SK-N-SH (cell line): ENCODE data around the gene BTBD9. TPM values are rescaled to one million over a fixed set of nuclear protein-coding genes. Genes with fewer than 3 reads are reported as not detected.

Source experiments
- CTCF ChIA-PET: fragments of 300-600, 350-600 bp; formaldehyde crosslinking; extraction: SDS; loops from one replicate; lab custom pipeline; 2021; lab: Yijun Ruan, JAX
- POLR2A ChIA-PET: fragments of 350-600 bp; sonication (Branson Sonifier 250); formaldehyde crosslinking; extraction: SDS; loops from one replicate; lab custom pipeline; 2020; ENCODE audit warnings: antibody characterized with exemption, inconsistent platforms; lab: Yijun Ruan, JAX
- DNase-seq: peaks from one replicate; pipeline ENCODE4 v3.0.0; 2012
- H2AFZ ChIP-seq: fragments of 200-600 bp; sonication (generic); 2 replicates; pipeline ENCODE4 v1.8.1; 2016; ENCODE audit warnings: antibody characterized with exemption, mild to moderate bottlenecking, low read depth
- H3F3A ChIP-seq: fragments of 200-600 bp; sonication (generic); replicated peaks from 2 replicates; pipeline ENCODE3; 2016; ENCODE audit warnings: antibody characterized with exemption, mild to moderate bottlenecking; ENCODE audit not compliant: insufficient read depth
- H3K27ac ChIP-seq, 2 experiments: fragments of 200-500 bp in 1 of 2; fragments of 200-600 bp in 1 of 2; sonication (Bioruptor generic) in 1 of 2; sonication (generic), shearing (Covaris generic) in 1 of 2; 2 replicates each; pipeline versions ENCODE4 v1.5.1 to v1.6.1; 2014 to 2016; ENCODE audit warnings: low read depth in 2 of 2, inconsistent platforms in 1 of 2, low read length in 1 of 2, mild to moderate bottlenecking in 1 of 2, mixed read lengths in 1 of 2
- H3K27me3 ChIP-seq: fragments of 200-600 bp; sonication (generic), shearing (Covaris generic); 2 replicates; pipeline ENCODE4 v1.6.1; 2016; ENCODE audit warnings: mixed run types; ENCODE audit not compliant: insufficient read depth
- H3K36me3 ChIP-seq, 2 experiments: fragments of 200-500 bp in 1 of 2; fragments of 200-600 bp in 1 of 2; sonication (Bioruptor generic) in 1 of 2; sonication (generic) in 1 of 2; replicated peaks in 1 of 2; 2 replicates each; pipeline versions ENCODE3 to v1.5.1; 2014 to 2016; ENCODE audit warnings: low read length in 1 of 2, mild to moderate bottlenecking in 1 of 2; ENCODE audit not compliant: insufficient read depth in 2 of 2, control insufficient read depth in 1 of 2
- H3K4me1 ChIP-seq, 2 experiments: fragments of 200-500 bp in 1 of 2; fragments of 200-600 bp in 1 of 2; sonication (Bioruptor generic) in 1 of 2; sonication (generic), shearing (Covaris generic) in 1 of 2; 2 replicates each; pipeline versions ENCODE4 v1.5.1 to v1.6.1; 2014 to 2016; ENCODE audit warnings: low read depth in 1 of 2, low read length in 1 of 2, mixed run types in 1 of 2; ENCODE audit not compliant: insufficient read depth in 2 of 2, control insufficient read depth in 1 of 2
- H3K4me2 ChIP-seq: fragments of 200-600 bp; sonication (generic), shearing (Covaris generic); 2 replicates; pipeline ENCODE4 v1.6.1; 2017; ENCODE audit warnings: mixed run types
- H3K4me3 ChIP-seq, 2 experiments: fragments of 200-500 bp in 1 of 2; fragments of 200-600 bp in 1 of 2; sonication (Bioruptor generic) in 1 of 2; sonication (generic), shearing (Covaris generic) in 1 of 2; 2 replicates each; pipeline versions ENCODE4 v1.5.1 to v1.8.1; 2014 to 2016; ENCODE audit warnings: low read depth in 2 of 2, inconsistent platforms in 1 of 2, low read length in 1 of 2, mild to moderate bottlenecking in 1 of 2, mixed read lengths in 1 of 2, moderate library complexity in 1 of 2
- H3K79me2 ChIP-seq: fragments of 200-600 bp; sonication (generic); 2 replicates; pipeline ENCODE4 v1.8.1; 2017; ENCODE audit warnings: mild to moderate bottlenecking; ENCODE audit not compliant: insufficient read depth
- H3K9ac ChIP-seq: fragments of 200-600 bp; sonication (generic); 2 replicates; pipeline ENCODE4 v1.6.1; 2017; ENCODE audit warnings: mixed run types
- H3K9me2 ChIP-seq: fragments of 200-600 bp; sonication (generic); 2 replicates; pipeline ENCODE4 v1.6.1; 2017; ENCODE audit warnings: mixed run types
- H3K9me3 ChIP-seq: fragments of 200-600 bp; sonication (generic); 2 replicates; pipeline ENCODE4 v1.6.1; 2017; ENCODE audit warnings: mixed run types, mild to moderate bottlenecking, moderate library complexity
- H4K20me1 ChIP-seq: fragments of 200-600 bp; sonication (generic); 2 replicates; pipeline ENCODE4 v1.6.1; 2017; ENCODE audit warnings: mild to moderate bottlenecking, mixed run types; ENCODE audit not compliant: insufficient read depth
- EZH2phosphoT487 ChIP-seq: fragments of 200-600 bp; sonication (generic); IDR thresholded peaks from 2 replicates; pipeline ENCODE4 v1.6.1; 2017; ENCODE audit warnings: low read depth, mixed run types, mild to moderate bottlenecking, antibody characterized with exemption, moderate library complexity, borderline replicate concordance
- MEF2A ChIP-seq: IDR thresholded peaks from 2 replicates; pipeline ENCODE4 v1.4.0; 2012; ENCODE audit warnings: low read depth, borderline replicate concordance
- NFIC ChIP-seq: IDR thresholded peaks from 2 replicates; pipeline ENCODE4 v1.4.0; 2012; ENCODE audit warnings: borderline replicate concordance
- RAD21 ChIP-seq: IDR thresholded peaks from 2 replicates; pipeline ENCODE4 v1.6.1; 2012; ENCODE audit warnings: mild to moderate bottlenecking, low read length
- TAF1 ChIP-seq: IDR thresholded peaks from 2 replicates; pipeline ENCODE4 v1.6.1; 2012; ENCODE audit warnings: low read depth, mild to moderate bottlenecking, low read length, moderate library complexity, borderline replicate concordance
- TCF12 ChIP-seq: IDR thresholded peaks from 2 replicates; pipeline ENCODE4 v1.4.0; 2012
- WGBS: methylation state at CpG from one replicate; pipeline ENCODE4 v1.1.6; 2017; ENCODE audit warnings: low lambda C conversion rate; 5-methylcytosine and 5-hydroxymethylcytosine counted together
- polyA plus RNA-seq, 3 experiments: library from polyadenylated mRNA; depleted of rRNA; stranded (reverse); fragments of >200 nt; gene quantifications; 2 replicates each; pipeline ENCODE4 v1.2.3, GENCODE V29; 2012
- TF ChIP-seq, protein P1 (sequence below): IDR thresholded peaks from 2 replicates; pipeline ENCODE4 v1.4.0; 2012; ENCODE audit warnings: low read depth, borderline replicate concordance

BTBD9 gene
- polyA plus RNA-seq, 1 of the 3 experiments (the other 2 are of a cell fraction): 2.2 TPM

DNA sequence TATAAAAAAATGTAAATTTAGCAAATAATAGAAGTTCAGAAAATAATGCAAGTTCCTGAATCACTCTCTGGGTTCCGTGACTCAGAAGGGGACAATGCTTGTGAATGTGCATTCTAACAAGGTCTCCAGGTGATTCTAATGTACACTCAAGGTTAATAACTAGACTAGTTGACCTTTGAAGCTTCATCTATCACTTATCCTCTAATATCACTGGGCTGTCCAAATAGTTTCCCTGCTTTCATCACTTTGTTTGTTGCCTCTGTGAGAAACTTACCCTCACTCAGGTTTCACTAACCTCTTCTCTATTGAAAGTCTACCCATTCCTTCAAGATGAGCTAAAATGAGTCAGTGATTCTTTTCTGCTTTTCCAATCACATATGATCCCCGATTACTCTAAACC is 189.0 kb downstream of the BTBD9 start:
- Histone ChIP-seq H3K9me2 (no peaks in the 10 kb centered on the region), H3K27me3 (no peaks in the 10 kb centered on the region), H3K79me2 (no peaks in the 10 kb centered on the region), H3K4me2 (no peak overlapping the region), H3K9ac (no peak overlapping the region), H3K9me3 (no peaks in the 10 kb centered on the region), H2AFZ (no peak overlapping the region), H3F3A (peaks cover 4% of the 10 kb centered on the region), H3K27ac (no peak overlapping the region), H4K20me1 (no peaks in the 10 kb centered on the region), H3K4me1 (no peaks in the 10 kb centered on the region), H3K4me3 (no peak overlapping the region), H3K36me3 (no peaks in the 10 kb centered on the region)
- DNase-seq: no peak
- CTCF ChIA-PET: no interaction called here
- 90% methylated on average over 2 of the region's 2 CpGs for WGBS
- TF ChIP-seq, protein P1, sequence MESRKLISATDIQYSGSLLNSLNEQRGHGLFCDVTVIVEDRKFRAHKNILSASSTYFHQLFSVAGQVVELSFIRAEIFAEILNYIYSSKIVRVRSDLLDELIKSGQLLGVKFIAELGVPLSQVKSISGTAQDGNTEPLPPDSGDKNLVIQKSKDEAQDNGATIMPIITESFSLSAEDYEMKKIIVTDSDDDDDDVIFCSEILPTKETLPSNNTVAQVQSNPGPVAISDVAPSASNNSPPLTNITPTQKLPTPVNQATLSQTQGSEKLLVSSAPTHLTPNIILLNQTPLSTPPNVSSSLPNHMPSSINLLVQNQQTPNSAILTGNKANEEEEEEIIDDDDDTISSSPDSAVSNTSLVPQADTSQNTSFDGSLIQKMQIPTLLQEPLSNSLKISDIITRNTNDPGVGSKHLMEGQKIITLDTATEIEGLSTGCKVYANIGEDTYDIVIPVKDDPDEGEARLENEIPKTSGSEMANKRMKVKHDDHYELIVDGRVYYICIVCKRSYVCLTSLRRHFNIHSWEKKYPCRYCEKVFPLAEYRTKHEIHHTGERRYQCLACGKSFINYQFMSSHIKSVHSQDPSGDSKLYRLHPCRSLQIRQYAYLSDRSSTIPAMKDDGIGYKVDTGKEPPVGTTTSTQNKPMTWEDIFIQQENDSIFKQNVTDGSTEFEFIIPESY: no peak
- no peak for TF ChIP-seq EZH2phosphoT487
- POLR2A ChIA-PET: no interaction called here

DNA sequence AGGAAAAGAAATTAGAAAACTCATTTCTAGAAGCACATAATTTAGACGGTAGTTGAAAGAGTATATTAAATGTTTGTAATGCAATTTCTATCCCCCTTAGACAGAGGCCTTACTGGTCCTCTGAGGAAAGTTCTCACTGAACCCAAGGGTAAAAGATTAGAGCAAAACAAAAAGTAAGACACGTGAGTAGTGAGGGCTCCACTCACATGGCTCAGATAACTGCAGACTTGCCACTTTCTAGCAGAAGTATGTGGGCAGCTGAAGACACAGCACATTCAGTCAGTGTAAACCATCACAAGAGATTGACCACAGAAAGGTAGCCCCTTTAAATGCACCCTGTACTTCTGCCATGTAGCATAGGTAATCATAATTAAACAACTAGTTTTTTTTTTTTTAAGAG is 193.8 kb downstream of the BTBD9 start:
- DNase-seq: no peak
- Histone ChIP-seq H3K4me3 (no peak overlapping the region), H3F3A (peaks cover 14% of the 10 kb centered on the region), H4K20me1 (no peaks in the 10 kb centered on the region), H3K4me2 (no peak overlapping the region), H3K9me3 (no peaks in the 10 kb centered on the region), H2AFZ (no peak overlapping the region), H3K9ac (no peak overlapping the region), H3K27me3 (no peaks in the 10 kb centered on the region), H3K36me3 (no peaks in the 10 kb centered on the region), H3K27ac (peak overlapping the region in 1 of 2 experiments; percentile 62; a peak in 2 of 4 replicates), H3K79me2 (no peaks in the 10 kb centered on the region), H3K4me1 (peaks cover 6 to 9% of the 10 kb centered on the region in 2 experiments; a peak in 2 of 4 replicates), H3K9me2 (no peaks in the 10 kb centered on the region)
- ChIA-PET POLR2A (no interaction called here), CTCF (no interaction called here)
- no peak for TF ChIP-seq RAD21
- no peak for TF ChIP-seq NFIC
- TF ChIP-seq TAF1: no peak
- 86% methylated on average over 2 of the region's 2 CpGs for WGBS

DNA sequence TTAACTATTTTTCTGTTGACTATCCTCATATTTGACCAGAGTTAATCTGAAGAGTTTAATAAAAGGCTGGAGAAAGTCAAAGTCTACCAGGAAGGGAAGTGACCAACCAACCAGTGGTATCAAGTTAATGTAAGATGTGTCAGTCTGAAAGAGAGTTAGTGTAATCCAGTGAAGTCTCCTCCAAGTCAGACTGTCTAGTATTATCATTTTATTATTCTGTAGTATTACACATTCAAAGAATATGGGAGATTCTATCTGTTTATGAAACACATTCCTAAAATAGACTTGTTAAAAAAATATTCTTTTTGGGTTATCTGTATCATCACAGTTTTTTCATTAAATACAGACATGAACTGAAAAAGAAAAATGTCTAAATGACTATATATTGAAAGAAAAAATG is 194.4 kb downstream of the BTBD9 start:
- TF ChIP-seq TCF12 (peak; percentile 23; the same call in 1 of the 2 replicates), RAD21 (no peak), MEF2A (peak; percentile 45; the same call in 1 of the 2 replicates)
- no peaks in the 10 kb centered on the region for H3K9me3 ChIP-seq
- DNase-seq: no peak
- no peaks in the 10 kb centered on the region for H3K9me2 ChIP-seq
- H4K20me1 ChIP-seq: no peaks in the 10 kb centered on the region
- H3K27me3 ChIP-seq: no peaks in the 10 kb centered on the region
- no peaks in the 10 kb centered on the region for H3K79me2 ChIP-seq
- ChIA-PET CTCF (no interaction called here), POLR2A (no interaction called here)
- no peak overlapping the region for H2AFZ ChIP-seq
- no peak overlapping the region for H3K9ac ChIP-seq
- peaks cover 6 to 9% of the 10 kb centered on the region in 2 experiments; a peak in 2 of 4 replicates for H3K4me1 ChIP-seq
- H3K27ac ChIP-seq: peak overlapping the region in 1 of 2 experiments; percentile 62; a peak in 2 of 4 replicates
- H3K4me3 ChIP-seq: no peak overlapping the region
- no peaks in the 10 kb centered on the region for H3K36me3 ChIP-seq
- H3F3A ChIP-seq: peaks cover 14% of the 10 kb centered on the region
- H3K4me2 ChIP-seq: peak overlapping the region; percentile 31; the same call in 1 of the 2 replicates
